Measurements from ENCODE around the gene SMS.

The SMS gene

GRCh38 chrX:22041907-22042530 lies 101.5 kb downstream of the SMS start:
- DNase-seq = no peak

GRCh38 chrX:22043872-22044271 lies 103.4 kb downstream of the SMS start:
- DNase-seq = no peak
